Measurements from ENCODE around the gene NSMCE1.
A peak's percentile ranks its signal among the peaks of the same experiment; 100 is the strongest.
"Not testable (repeated sequence)": the region's sequence is repeated elsewhere in the genome, so short reads cannot be mapped to it uniquely, and the experiment has no call there.

The NSMCE1 gene

DNA sequence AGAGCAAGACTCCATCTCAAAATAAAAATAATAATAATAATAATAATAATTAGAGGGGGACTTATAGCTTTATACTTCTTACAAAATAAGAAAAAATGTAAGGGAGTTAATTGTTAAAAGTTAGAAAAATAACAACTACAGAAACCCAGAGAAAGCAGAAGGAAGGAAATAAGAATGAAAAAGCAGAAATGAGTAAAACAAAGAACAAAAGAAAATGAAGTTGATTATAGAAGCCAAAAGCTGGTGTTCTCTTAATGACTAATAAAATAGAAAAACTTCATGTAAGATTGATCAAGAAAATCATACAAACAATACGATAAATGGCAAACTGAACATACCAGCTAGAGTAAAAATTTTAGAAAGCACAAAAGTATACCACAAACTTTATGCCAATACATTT is 6.8 kb upstream of the NSMCE1 start (continued):
- no peak for TF ChIP-seq ZNF8 (CRISPR knock-in tag; IDR thresholded peaks at IDR 0.05)

- not testable (repeated sequence) for ATAC-seq
Observed at GRCh38 chr16:27274424-27274874, 5.9 kb upstream of the NSMCE1 start.

DNA sequence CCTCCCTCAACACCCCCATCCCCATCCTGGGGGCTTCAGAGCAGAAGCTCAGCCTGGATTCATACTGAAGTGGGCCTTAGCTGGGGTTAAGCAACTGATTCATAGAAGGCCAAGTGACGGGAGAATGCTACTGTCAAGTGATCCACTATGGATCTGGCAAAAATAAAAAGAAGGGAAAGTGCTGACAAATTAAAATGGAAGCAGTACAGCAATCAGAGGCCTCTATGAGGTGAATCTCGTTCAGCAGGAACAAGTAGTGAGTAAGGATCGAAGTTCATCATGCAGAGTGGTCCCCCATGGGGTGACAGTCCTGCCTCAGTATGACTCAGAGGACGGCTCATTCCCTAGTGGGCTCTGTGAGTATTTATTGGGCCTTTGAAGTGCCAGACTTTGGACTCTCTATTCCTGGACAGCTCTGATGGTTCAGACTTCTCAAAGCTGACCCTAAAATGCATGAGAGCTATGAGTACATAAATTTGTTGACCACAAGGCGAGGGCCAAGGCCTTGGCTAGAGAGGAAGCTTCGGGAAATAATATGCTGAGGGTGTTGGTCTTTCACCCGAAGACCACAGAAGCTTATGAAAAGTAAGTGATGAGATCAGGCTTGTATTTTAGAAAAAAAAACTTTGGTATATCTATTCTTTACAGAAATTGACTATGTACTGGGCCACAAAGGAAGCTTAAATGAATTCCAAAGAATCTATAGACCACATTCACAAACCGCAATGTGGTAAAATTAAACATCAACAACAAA is 5.3 kb upstream of the NSMCE1 start:
- peak; percentile 35; the same call in 2 of the 3 replicates for ATAC-seq

DNA sequence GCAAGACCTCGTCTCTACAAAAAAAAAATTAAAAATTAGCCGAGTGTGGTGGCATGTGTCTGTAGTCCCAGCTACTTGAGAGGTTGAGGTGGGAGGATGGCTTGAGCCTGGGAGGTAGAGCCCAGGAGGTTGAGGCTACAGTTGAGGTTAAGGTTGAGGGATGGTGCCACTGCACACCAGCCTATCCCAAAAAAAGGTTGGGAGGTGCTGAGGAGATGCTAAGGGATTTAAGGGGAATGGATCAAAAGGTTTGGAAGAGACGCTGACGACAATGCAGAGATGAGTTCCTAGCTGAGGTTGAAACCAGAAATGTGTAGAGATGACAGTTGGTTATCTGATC is 4.7 kb upstream of the NSMCE1 start:
- TF ChIP-seq CSRNP3 (CRISPR knock-in tag; IDR thresholded peaks at IDR 0.05) (no peak), ISL1 (CRISPR knock-in tag; IDR thresholded peaks at IDR 0.05) (no peak), CSDC2 (CRISPR knock-in tag; IDR thresholded peaks at IDR 0.05) (no peak), PPARA (CRISPR knock-in tag; IDR thresholded peaks at IDR 0.05; ENCODE audit: borderline replicate concordance) (no peak), CREB5 (CRISPR knock-in tag; IDR thresholded peaks at IDR 0.05; ENCODE audit: low read depth) (no peak), GLIS3 (CRISPR knock-in tag; IDR thresholded peaks at IDR 0.05) (no peak), ZNF8 (CRISPR knock-in tag; IDR thresholded peaks at IDR 0.05) (no peak)
- no peak for ATAC-seq

More for the DNA sequence above, 5.3 kb upstream of the NSMCE1 start:
- no peak for TF ChIP-seq ZFP30 (CRISPR knock-in tag; IDR thresholded peaks at IDR 0.05)
- TF ChIP-seq ZFP3 (CRISPR knock-in tag; IDR thresholded peaks at IDR 0.05), result no peak
- TF ChIP-seq TSHZ2 (CRISPR knock-in tag; IDR thresholded peaks at IDR 0.05), result no peak
- no peak for TF ChIP-seq GLIS3 (CRISPR knock-in tag; IDR thresholded peaks at IDR 0.05)
- TF ChIP-seq, protein P1, sequence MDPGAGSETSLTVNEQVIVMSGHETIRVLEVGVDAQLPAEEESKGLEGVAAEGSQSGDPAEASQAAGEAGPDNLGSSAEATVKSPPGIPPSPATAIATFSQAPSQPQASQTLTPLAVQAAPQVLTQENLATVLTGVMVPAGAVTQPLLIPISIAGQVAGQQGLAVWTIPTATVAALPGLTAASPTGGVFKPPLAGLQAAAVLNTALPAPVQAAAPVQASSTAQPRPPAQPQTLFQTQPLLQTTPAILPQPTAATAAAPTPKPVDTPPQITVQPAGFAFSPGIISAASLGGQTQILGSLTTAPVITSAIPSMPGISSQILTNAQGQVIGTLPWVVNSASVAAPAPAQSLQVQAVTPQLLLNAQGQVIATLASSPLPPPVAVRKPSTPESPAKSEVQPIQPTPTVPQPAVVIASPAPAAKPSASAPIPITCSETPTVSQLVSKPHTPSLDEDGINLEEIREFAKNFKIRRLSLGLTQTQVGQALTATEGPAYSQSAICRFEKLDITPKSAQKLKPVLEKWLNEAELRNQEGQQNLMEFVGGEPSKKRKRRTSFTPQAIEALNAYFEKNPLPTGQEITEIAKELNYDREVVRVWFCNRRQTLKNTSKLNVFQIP (CRISPR knock-in tag; IDR thresholded peaks at IDR 0.05; ENCODE audit: borderline replicate concordance, low read depth), result no peak
- TF ChIP-seq CSDC2 (CRISPR knock-in tag; IDR thresholded peaks at IDR 0.05), result no peak
- TF ChIP-seq ISL1 (CRISPR knock-in tag; IDR thresholded peaks at IDR 0.05), result no peak

GRCh38 chr16:27272697-27273096 is 4.1 kb upstream of the NSMCE1 start:
- not testable (repeated sequence) for ATAC-seq

- ATAC-seq, result no peak
- TF ChIP-seq ZNF70 (CRISPR knock-in tag; IDR thresholded peaks at IDR 0.05) (no peak), ESRRG (CRISPR knock-in tag; IDR thresholded peaks at IDR 0.05) (no peak), ISL1 (CRISPR knock-in tag; IDR thresholded peaks at IDR 0.05) (no peak), TOX (CRISPR knock-in tag; IDR thresholded peaks at IDR 0.05; ENCODE audit: borderline replicate concordance) (no peak), PPARA (CRISPR knock-in tag; IDR thresholded peaks at IDR 0.05; ENCODE audit: borderline replicate concordance) (no peak), CSDC2 (CRISPR knock-in tag; IDR thresholded peaks at IDR 0.05) (no peak), PATZ1 (CRISPR knock-in tag; IDR thresholded peaks at IDR 0.05; ENCODE audit: borderline replicate concordance) (no peak), ZFP3 (CRISPR knock-in tag; IDR thresholded peaks at IDR 0.05) (no peak), RARB (CRISPR knock-in tag; IDR thresholded peaks at IDR 0.05) (no peak), ARNTL (CRISPR knock-in tag; IDR thresholded peaks at IDR 0.05; ENCODE audit: borderline replicate concordance, low read depth) (no peak), GLIS3 (CRISPR knock-in tag; IDR thresholded peaks at IDR 0.05) (no peak), SNAI2 (CRISPR knock-in tag; IDR thresholded peaks at IDR 0.05) (no peak), CREB5 (CRISPR knock-in tag; IDR thresholded peaks at IDR 0.05; ENCODE audit: low read depth) (no peak), TCF4 (CRISPR knock-in tag; IDR thresholded peaks at IDR 0.05; ENCODE audit: borderline replicate concordance) (no peak)
- TF ChIP-seq, protein P1 (CRISPR knock-in tag; IDR thresholded peaks at IDR 0.05; ENCODE audit: borderline replicate concordance, low read depth), result no peak
Observed at GRCh38 chr16:27272076-27272475, 3.5 kb upstream of the NSMCE1 start.

Measured in SK-N-SH treated with all-trans-retinoic acid at 6 μM for 48 hours (cell line).